AG09319 (cell line): ENCODE results near the gene NDE1.
"Not testable (repeated sequence)": the region's sequence is repeated elsewhere in the genome, so short reads cannot be mapped to it uniquely, and the experiment has no call there.

Experiments used
- DNase-seq: peaks from one replicate; pipeline ENCODE4 v3.0.0-alpha.2; 2010; ENCODE audit warnings: low read depth; ENCODE audit errors: extremely low read depth
- CTCF ChIP-seq: IDR thresholded peaks from 2 replicates; pipeline ENCODE4 v1.5.1; 2011; ENCODE audit warnings: low read depth, mild to moderate bottlenecking, inconsistent platforms, low read length, moderate library complexity

NDE1 gene

DNA sequence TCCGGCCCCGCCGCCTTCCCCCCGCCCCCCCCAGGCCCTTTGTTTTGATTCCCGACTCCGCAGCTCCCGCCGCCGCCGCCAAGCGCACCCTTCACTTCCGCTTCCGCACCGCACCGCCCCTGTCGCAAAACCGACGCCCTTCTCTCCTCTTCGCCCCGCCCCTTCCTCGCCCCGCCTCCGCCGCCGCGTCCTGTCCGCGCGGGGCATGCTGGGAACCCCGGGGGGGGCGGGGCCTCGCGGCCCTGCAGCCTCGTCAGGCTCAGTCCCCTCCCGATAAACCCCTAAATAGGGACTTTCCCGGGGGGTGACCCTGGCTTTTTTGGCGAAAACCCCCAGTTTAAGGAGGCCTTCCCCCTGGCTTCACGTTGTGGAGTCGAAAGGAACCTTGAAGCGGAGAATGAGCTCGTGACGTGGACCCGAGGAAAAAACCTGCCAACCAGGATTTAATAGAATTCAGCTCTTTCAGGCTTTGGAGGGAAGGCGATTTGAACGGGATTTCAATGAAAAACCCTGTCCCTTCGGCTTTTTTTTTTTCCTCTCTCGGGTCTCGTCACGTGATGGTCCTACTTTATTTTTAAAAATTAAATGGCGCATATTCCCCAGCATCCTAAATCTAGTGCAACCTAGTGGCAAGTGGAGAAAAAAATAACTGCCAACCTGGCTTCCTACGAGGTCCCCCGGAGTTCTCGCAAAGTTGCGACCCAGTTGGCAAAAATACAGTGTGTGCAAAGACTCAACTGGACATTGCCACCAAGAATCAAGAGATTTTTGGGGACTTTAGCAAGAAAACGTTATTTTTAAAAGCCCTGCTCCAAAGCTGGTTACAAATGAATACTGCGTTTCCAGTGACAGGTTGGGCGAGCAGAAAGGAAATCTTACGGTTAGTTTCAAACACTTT lies 6.7 kb upstream of the NDE1 start, which contains the start of gene MARF1:
Gene MARF1 (minus strand): TSS at position 107 of the 898 bp plus-strand sequence. CDS start 3,921 bp downstream, outside the sequence.
- peak; percentile 50 for TF ChIP-seq CTCF
- peak; percentile 85 for DNase-seq

DNA sequence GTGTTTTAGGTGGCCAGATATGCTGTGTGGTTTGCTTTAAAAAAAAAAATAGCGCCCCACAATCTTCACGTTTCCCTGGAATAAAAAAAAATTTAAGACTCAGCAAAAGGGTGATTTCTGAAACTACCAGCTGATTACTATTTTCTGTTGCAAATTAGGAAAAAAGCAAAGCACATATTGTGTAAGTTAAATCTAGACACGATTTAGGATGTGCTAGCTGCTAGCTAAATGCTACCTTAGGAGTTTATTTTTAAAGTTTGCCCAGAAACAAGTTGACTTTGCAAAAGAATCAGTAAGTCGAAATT lies 6.1 kb upstream of the NDE1 start:
- TF ChIP-seq CTCF, result no peak
- DNase-seq, result no peak

DNA sequence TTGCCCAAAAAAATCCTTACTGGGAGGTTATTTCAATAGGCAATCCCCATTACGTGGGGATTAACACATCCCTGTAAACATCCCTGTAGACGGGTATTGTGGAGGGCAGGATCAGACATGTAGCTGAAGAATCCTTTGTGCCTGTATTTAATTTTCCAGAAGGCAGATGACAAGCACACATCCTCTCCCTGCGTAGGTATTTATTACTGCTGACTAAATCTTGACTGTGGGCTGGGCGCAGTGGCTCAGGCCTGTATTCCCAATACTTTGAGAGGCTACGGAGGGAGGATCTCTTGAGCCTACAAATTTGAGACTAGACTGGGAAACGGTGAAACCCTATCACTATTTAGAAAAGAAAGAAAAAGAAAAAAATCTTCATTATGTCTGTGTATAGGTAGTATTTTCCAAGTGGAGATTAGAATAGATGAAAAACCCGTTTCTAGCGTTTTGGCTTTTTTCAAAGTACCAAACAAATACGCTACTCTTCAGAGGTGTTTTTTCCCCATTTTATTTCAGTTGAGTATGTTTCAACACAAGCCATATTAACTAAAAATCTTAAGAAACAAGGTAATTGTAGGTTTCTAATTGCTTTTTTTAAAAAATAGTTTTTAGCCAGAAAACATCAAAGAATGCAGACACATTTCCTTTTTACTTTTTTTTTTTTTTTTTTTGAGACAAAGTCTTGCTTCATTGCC lies 5.6 kb upstream of the NDE1 start:
- TF ChIP-seq CTCF, result no peak
- DNase-seq, result no peak

DNA sequence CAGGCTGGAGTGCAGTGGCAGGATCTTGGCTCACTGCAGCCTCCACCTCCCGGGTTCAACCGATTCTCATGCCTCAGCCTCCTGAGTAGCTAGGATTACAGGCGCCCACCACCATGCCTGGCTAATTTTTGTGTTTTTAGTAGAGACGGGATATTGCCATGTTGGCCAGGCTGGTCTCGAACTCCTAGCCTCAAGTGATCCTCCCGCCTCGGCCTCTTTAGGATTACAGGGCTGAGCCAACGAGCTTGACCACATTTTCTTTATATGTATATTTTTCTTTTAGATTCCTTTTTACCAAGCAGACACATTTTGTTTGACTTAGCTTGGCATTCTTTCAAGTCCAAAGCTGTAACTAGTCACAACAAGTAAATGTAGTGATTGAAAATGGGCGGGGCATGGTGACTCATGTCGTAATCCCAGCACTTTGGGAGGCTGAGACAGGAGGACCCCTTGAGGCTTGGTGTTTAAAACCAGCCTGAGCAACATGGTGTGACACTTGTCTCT lies 5.0 kb upstream of the NDE1 start:
- DNase-seq, result peak; percentile 43

DNA sequence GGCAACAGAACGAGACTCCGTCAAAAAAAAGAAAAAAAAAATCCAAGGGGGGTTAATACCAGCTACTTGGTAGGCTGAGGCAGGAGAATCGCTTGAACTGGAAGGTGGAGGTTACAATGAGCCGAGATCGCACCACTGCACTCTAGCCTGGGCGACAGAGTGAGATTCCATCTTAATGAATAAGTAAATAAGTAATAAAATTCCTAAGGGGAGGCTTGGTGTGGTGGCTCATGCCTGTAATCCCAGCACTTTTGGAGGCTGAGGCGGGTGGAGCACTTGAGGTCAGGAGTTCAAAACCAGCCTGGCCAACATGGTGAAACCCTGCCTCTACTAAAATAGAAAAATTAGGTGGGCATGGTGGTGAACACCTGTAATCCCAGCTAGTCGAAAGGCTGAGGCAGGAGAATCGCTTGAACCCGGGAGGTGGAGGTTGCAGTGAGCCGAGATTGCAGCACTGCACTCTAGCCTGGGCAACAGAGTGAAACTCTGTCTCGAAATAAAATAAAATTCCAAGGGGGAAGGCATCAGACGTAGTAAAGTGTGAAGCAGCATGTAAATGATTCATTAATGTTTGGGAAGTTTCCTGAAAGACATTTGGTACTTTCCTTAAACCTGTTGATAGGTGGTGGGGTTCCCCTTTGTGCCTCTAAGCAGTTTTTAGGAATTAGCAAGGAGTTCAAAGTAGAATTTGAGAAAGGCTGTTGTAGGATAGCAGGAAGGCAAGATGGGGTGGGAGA lies 3.3 kb upstream of the NDE1 start:
- DNase-seq, result not testable (repeated sequence)

GRCh38 chr16:15647294-15648014 lies 2.6 kb upstream of the NDE1 start:
- DNase-seq, result no peak
- TF ChIP-seq CTCF, result no peak

DNA sequence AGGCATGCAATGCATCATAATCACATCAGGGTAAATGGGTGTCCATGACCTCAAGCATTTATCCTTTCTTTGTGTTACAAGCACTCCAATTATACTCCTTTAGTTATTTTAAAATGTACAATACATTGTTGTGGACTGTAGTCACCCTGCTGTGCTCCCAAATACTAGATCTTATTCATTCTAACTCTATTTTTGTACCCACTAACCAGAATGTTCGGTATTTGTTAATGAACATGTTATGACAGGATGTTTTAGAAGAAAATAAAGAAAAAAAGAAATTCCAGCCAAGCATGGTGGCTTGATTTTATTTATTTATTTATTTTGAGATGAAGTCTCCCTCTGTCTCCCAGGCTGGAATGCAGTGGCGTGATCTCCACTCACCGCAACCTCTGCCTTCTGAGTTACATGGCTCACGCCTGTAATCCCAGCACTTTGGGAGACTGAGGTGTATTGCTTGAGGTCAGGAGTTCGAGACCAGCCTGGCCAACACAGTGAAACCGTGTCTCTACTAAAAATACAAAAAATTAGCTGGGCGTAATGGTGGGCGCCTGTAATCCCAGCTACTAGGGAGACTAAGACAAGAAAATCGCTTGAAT lies 1.8 kb upstream of the NDE1 start:
- DNase-seq, result no peak
- no peak for TF ChIP-seq CTCF

DNA sequence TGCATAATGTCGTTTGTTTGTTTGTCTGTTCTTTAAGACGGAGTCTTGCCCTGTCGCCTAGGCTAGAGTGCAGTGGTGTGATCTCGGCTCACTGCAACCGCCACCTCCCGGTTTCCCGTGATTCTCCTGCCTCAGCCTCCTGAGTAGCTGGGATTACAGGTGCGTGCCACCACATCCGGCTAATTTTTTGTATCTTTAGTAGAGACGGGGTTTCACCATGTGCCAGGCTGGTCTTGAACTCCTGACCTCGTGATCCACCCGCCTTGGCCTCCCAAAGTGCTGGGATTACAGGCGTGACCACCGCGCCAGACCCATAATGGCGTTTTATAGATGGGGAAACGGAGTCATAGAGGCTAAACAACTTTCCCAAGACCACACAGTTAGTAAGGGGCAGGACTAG lies 734 bp upstream of the NDE1 start:
- DNase-seq, result not testable (repeated sequence)
